Mesodermal cell (in vitro differentiated cells): Measurements from ENCODE around the gene RECQL.

Experiments
- H3K27ac ChIP-seq: 2 replicates; pipeline ENCODE4 v1.7.0; 2013; ENCODE audit warnings: mild to moderate bottlenecking, low read depth, low read length, moderate library complexity; ENCODE audit not compliant: severe bottlenecking
- H3K36me3 ChIP-seq: 2 replicates; pipeline ENCODE4 v1.7.1; 2013; ENCODE audit warnings: mild to moderate bottlenecking, low read length, moderate library complexity; ENCODE audit not compliant: control insufficient read depth, insufficient read depth
- H3K4me1 ChIP-seq: one replicate; pipeline ENCODE4 v1.7.1; 2013; ENCODE audit warnings: mild to moderate bottlenecking, low read length; ENCODE audit not compliant: insufficient read depth, control insufficient read depth, poor library complexity, severe bottlenecking
- H3K4me3 ChIP-seq: 2 replicates; pipeline ENCODE4 v1.7.0; 2013; ENCODE audit warnings: low read length, control low read depth, mild to moderate bottlenecking; ENCODE audit not compliant: insufficient read depth, poor library complexity, severe bottlenecking; ENCODE audit errors: extremely low read depth
- H3K9me3 ChIP-seq: 2 replicates; pipeline ENCODE4 v1.7.1; 2013; ENCODE audit warnings: mild to moderate bottlenecking, low read length, moderate library complexity; ENCODE audit not compliant: control insufficient read depth
- WGBS, 2 experiments: methylation state at CpG; one replicate each; pipeline ENCODE4 v1.1.5; 2013; ENCODE audit warnings: missing lambda C conversion rate in 2 of 2; ENCODE audit not compliant: insufficient coverage in 2 of 2; 5-methylcytosine and 5-hydroxymethylcytosine counted together

RECQL gene

GRCh38 chr12:21527451-21528180, 26.2 kb upstream of the RECQL start:
- peak overlapping the region; percentile 53 for H3K4me3 ChIP-seq
- peaks cover 4% of the 10 kb centered on the region for H3K9me3 ChIP-seq
- no peaks in the 10 kb centered on the region for H3K36me3 ChIP-seq
- H3K4me1 ChIP-seq: no peaks in the 10 kb centered on the region
- no peak overlapping the region for H3K27ac ChIP-seq
- 0 to 1% methylated on average over 29 to 52 of the region's 57 CpGs for WGBS, 2 experiments

- no peaks in the 10 kb centered on the region for H3K4me1 ChIP-seq
- peak overlapping the region; percentile 53 for H3K4me3 ChIP-seq
- H3K9me3 ChIP-seq: peaks cover 4% of the 10 kb centered on the region
- no peak overlapping the region for H3K27ac ChIP-seq
- H3K36me3 ChIP-seq: no peaks in the 10 kb centered on the region
- 60 to 65% methylated on average over 6 to 9 of the region's 12 CpGs for WGBS, 2 experiments
These were observed 25.4 kb upstream of the RECQL start for GRCh38 chr12:21526721-21527345.

GRCh38 chr12:21526053-21526452, 24.6 kb upstream of the RECQL start, which contains the start of gene SPX:
Gene SPX, plus strand, starts transcription at chr12:21526296. Its CDS starts 177 bp downstream, at chr12:21526473.
- peaks cover 4% of the 10 kb centered on the region for H3K9me3 ChIP-seq
- no peaks in the 10 kb centered on the region for H3K36me3 ChIP-seq
- H3K27ac ChIP-seq: no peak within 1 kb of the TSS
- H3K4me1 ChIP-seq: no peaks in the 10 kb centered on the region
- H3K4me3 ChIP-seq: peak within 1 kb of the TSS; percentile 53
- WGBS, 2 experiments: no CpG with 5 or more reads among the region's 1 CpG

- H3K9me3 ChIP-seq: peaks cover 4% of the 10 kb centered on the region
- no peak overlapping the region for H3K4me3 ChIP-seq
- H3K4me1 ChIP-seq: no peaks in the 10 kb centered on the region
- no peaks in the 10 kb centered on the region for H3K36me3 ChIP-seq
- H3K27ac ChIP-seq: no peak overlapping the region
These were observed 21.7 kb upstream of the RECQL start for GRCh38 chr12:21523148-21523547.

DNA sequence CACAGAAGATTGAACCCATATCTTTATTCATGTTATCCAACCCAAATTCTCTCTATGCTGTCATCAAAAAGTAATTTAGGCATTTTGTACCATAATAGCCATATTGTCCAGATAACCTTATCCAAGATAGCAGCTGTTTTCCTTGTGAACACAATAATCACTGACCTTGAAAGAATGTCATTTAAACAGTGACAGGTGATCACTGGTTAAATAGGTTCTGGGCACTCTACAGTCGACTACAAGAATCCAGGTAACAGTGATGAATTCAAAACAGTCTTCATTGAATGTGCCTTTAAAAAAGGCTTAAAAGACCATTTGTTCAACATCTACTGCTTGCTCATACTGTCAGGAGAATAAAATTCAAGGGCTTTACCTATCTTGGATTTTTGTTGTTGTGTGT, 20.1 kb upstream of the RECQL start:
- WGBS, 2 experiments: 86 to 100% methylated on average over 1 of the region's 1 CpG
- no peaks in the 10 kb centered on the region for H3K36me3 ChIP-seq
- H3K9me3 ChIP-seq: peaks cover 4% of the 10 kb centered on the region
- no peak overlapping the region for H3K4me3 ChIP-seq
- H3K4me1 ChIP-seq: no peaks in the 10 kb centered on the region
- no peak overlapping the region for H3K27ac ChIP-seq

DNA sequence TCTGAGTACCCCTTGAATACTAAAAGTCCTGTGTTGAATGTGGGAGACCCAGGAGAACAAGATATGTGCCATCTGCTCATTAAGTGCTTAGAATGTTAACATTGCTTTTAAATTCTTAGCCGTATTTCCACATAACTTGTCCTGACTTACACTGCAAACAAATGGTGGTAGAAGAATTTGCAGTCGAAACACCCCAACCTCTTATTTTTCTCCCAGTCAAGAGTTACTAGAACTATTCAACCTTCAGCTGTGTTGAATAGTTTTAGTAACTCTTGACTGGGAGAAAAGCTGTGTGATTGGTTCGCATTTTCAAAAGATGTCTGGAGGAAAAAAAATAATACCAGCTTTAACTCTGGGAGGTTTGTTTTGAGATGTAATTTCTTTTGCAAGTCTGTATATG, 17.0 kb upstream of the RECQL start:
- H3K4me1 ChIP-seq: no peaks in the 10 kb centered on the region
- peaks cover 19% of the 10 kb centered on the region for H3K36me3 ChIP-seq
- no peak overlapping the region for H3K4me3 ChIP-seq
- H3K27ac ChIP-seq: no peak overlapping the region
- H3K9me3 ChIP-seq: peaks cover 4% of the 10 kb centered on the region
- 91 to 100% methylated on average over 1 of the region's 3 CpGs for WGBS, 2 experiments

GRCh38 chr12:21516281-21516680, 14.8 kb upstream of the RECQL start:
- WGBS, 2 experiments: no CpG with 5 or more reads among the region's 2 CpGs

DNA sequence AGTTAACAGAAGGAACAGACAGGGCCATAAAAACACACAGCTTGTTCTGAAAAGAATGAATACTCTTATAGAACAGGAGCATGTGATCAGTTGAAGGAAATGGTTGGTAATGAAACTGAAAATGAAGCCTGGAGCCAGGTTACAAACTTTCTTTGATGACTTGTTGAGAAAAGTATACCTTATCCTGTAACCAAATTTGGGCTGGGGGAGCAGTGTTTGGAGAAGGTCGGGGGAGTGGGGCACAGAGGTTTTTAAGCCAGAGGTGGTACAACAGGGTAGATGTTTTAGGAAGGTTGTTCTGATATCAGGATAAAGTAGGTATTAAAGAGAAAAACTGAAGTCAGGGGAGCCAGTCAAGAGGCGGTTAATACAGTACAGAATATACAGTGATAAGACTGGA, 8.3 kb upstream of the RECQL start:
- Histone ChIP-seq H3K4me3 (no peak overlapping the region), H3K36me3 (peaks cover 61% of the 10 kb centered on the region), H3K9me3 (no peaks in the 10 kb centered on the region), H3K4me1 (no peaks in the 10 kb centered on the region), H3K27ac (no peak overlapping the region)
- WGBS, 2 experiments: 50% methylated on average over 2 of the region's 2 CpGs

More at GRCh38 chr12:21516281-21516680, 14.8 kb upstream of the RECQL start:
- Histone ChIP-seq H3K9me3 (no peaks in the 10 kb centered on the region), H3K4me3 (no peak overlapping the region), H3K36me3 (peaks cover 34% of the 10 kb centered on the region), H3K4me1 (no peaks in the 10 kb centered on the region), H3K27ac (no peak overlapping the region)

GRCh38 chr12:21507849-21508248, 6.4 kb upstream of the RECQL start:
- Histone ChIP-seq H3K27ac (no peak overlapping the region), H3K9me3 (no peaks in the 10 kb centered on the region), H3K4me3 (no peak overlapping the region), H3K4me1 (no peaks in the 10 kb centered on the region), H3K36me3 (peaks cover 52% of the 10 kb centered on the region)
- no CpG with 5 or more reads among the region's 2 CpGs for WGBS, 2 experiments

DNA sequence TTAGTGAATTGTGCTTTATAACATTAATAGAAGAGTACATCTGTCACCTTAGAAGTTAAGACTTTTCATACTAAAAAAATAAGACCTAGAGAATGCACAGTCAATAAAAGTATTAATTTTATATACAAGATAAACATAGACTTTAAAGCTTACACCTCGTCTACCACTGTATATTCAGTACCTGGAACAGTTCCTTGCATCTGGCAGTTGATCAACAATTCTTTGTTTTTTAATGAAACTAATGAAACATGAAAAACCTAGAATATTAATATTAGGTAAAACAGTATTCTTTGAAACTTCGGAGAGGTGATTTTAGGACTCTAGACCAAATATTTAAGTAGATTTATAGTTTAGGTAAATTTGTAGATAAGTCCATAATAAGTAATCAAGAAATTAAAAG, 4.5 kb upstream of the RECQL start:
- no peaks in the 10 kb centered on the region for H3K4me1 ChIP-seq
- WGBS, 2 experiments: no CpG with 5 or more reads among the region's 2 CpGs
- peaks cover 39% of the 10 kb centered on the region for H3K36me3 ChIP-seq
- no peaks in the 10 kb centered on the region for H3K9me3 ChIP-seq
- no peak overlapping the region for H3K27ac ChIP-seq
- no peak overlapping the region for H3K4me3 ChIP-seq

DNA sequence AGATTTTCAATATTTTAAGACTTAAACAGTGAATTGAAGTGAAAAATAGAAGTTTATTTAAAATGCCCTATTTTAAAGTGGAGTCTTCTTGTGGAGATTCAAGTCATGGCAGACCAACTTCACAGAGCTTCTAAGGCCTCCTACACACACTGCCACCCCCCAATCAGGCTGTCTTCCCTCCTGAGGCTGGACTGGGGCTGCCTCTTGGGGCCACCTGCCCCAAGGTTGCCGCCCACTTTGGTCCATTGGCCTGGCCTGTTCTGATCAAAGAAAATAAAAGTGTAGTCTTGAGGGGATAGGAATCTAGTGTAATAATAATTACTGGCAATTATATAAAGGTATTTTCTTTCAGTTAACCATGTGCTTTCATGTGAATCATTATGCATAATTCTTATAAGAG, 1.4 kb upstream of the RECQL start:
- Histone ChIP-seq H3K9me3 (no peaks in the 10 kb centered on the region), H3K27ac (no peak overlapping the region), H3K36me3 (peaks cover 23% of the 10 kb centered on the region), H3K4me1 (no peaks in the 10 kb centered on the region), H3K4me3 (peak overlapping the region; percentile 80)
- WGBS, 2 experiments: no CpG with 5 or more reads among the region's 1 CpG
